ENCODE measurements around the gene LBHD1. TPM values are rescaled to one million over a fixed set of nuclear protein-coding genes. Genes with fewer than 3 reads are reported as not detected.

The LBHD1 gene
- total and polyA plus RNA-seq, 2 donors (not counting 3 experiments of a cell fraction or from before 2014, with no cell fraction given): 3.8 to 7.5 TPM

- POLR2A ChIA-PET: interaction anchor here (3.2 kb wide), 1 partner anchor 13 kb away, joined by 33 read pairs; the partner anchor contains the start of genes C11orf98 and CSKMT
- peak overlapping the region; percentile 71 for H3K4me2 ChIP-seq (ENCODE audit: insufficient read depth, low read length)
- H3K27ac ChIP-seq (ENCODE audit: insufficient read depth, low read depth, low read length): peak overlapping the region; percentile 74
- H3K4me1 ChIP-seq (ENCODE audit: control insufficient read depth, extremely low read depth, insufficient read depth, low read length): peaks cover 11% of the 10 kb centered on the region
- FAIRE-seq (no peak), DNase-seq (ENCODE audit: low read depth, low spot score) (no peak)
- dilution Hi-C loops (cut with MboI; ENCODE audit: extremely low pct_ligation_motif_present, low sequenced_read_pairs) (no loop called here), intact Hi-C loops (cut with micrococcal nuclease) (loop anchor here (2.0 kb wide), 1 partner anchor 14 kb away; the partner anchor contains the start of genes C11orf98 and CSKMT)
- H3K9ac ChIP-seq (replicated peaks; ENCODE audit: extremely low read depth, insufficient read depth, low read length): peak overlapping the region; percentile 85
- H3K36me3 ChIP-seq (ENCODE audit: control insufficient read depth in 2 of 2, extremely low read depth in 1 of 2, insufficient read depth in 2 of 2, low read length in 2 of 2): peaks cover 0 to 17% of the 10 kb centered on the region in 2 experiments
- H3K79me2 ChIP-seq (ENCODE audit: control insufficient read depth, insufficient read depth, low read length): peaks cover 16% of the 10 kb centered on the region
- no peaks in the 10 kb centered on the region for H4K20me1 ChIP-seq (replicated peaks; ENCODE audit: control insufficient read depth, extremely low read depth, insufficient read depth, low read length)
- H2AFZ ChIP-seq (ENCODE audit: low read depth, low read length): peak overlapping the region; percentile 72
- TSS peak; percentile 53 for BruUV-seq (replicated peaks)
- no peaks in the 10 kb centered on the region for H3K9me3 ChIP-seq (replicated peaks; ENCODE audit: control insufficient read depth, insufficient read depth, low read length)
- H3K4me3 ChIP-seq (replicated peaks in 1 of 3; ENCODE audit: insufficient read depth in 1 of 3, low read depth in 1 of 3, low read length in 3 of 3): peak overlapping the region; percentile 76 to 93 (median 79)
- TF ChIP-seq, protein P1, sequence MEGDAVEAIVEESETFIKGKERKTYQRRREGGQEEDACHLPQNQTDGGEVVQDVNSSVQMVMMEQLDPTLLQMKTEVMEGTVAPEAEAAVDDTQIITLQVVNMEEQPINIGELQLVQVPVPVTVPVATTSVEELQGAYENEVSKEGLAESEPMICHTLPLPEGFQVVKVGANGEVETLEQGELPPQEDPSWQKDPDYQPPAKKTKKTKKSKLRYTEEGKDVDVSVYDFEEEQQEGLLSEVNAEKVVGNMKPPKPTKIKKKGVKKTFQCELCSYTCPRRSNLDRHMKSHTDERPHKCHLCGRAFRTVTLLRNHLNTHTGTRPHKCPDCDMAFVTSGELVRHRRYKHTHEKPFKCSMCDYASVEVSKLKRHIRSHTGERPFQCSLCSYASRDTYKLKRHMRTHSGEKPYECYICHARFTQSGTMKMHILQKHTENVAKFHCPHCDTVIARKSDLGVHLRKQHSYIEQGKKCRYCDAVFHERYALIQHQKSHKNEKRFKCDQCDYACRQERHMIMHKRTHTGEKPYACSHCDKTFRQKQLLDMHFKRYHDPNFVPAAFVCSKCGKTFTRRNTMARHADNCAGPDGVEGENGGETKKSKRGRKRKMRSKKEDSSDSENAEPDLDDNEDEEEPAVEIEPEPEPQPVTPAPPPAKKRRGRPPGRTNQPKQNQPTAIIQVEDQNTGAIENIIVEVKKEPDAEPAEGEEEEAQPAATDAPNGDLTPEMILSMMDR (IDR thresholded peaks at IDR 0.05; ENCODE audit: extremely low read depth in 1 of 2, insufficient read depth in 1 of 2, low read depth in 1 of 2, low read length in 2 of 2): no peak
- TF ChIP-seq MYC (IDR thresholded peaks at IDR 0.05; ENCODE audit: low read depth, low read length) (no peak), EZH2 (IDR thresholded peaks at IDR 0.05; ENCODE audit: borderline replicate concordance, low read depth, low read length, severe bottlenecking) (no peak), GATA2 (IDR thresholded peaks at IDR 0.05; ENCODE audit: insufficient read depth, insufficient read length, low read depth, low read length) (no peak), FOS (IDR thresholded peaks at IDR 0.05; ENCODE audit: borderline replicate concordance, insufficient read depth, low read length) (no peak)
- TF ChIP-seq, protein P2, sequence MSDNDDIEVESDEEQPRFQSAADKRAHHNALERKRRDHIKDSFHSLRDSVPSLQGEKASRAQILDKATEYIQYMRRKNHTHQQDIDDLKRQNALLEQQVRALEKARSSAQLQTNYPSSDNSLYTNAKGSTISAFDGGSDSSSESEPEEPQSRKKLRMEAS (IDR thresholded peaks at IDR 0.05; ENCODE audit: insufficient read depth, insufficient read length): no peak
- H3K9me1 ChIP-seq (replicated peaks; ENCODE audit: control insufficient read depth, extremely low read depth, insufficient read depth, low read length): no peaks in the 10 kb centered on the region
- H3K27me3 ChIP-seq (ENCODE audit: control insufficient read depth in 2 of 2, insufficient read depth in 2 of 2, low read length in 2 of 2): no peaks in the 10 kb centered on the region
- CTCF ChIA-PET: no interaction called here
Observed at GRCh38 chr11:62678433-62678769, 6.3 kb upstream of the LBHD1 start.
